ENCODE data around the gene ZSCAN4. TPM values are rescaled to one million over a fixed set of nuclear protein-coding genes. Genes with fewer than 3 reads are reported as not detected.

The ZSCAN4 gene, protein sequence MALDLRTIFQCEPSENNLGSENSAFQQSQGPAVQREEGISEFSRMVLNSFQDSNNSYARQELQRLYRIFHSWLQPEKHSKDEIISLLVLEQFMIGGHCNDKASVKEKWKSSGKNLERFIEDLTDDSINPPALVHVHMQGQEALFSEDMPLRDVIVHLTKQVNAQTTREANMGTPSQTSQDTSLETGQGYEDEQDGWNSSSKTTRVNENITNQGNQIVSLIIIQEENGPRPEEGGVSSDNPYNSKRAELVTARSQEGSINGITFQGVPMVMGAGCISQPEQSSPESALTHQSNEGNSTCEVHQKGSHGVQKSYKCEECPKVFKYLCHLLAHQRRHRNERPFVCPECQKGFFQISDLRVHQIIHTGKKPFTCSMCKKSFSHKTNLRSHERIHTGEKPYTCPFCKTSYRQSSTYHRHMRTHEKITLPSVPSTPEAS
- polyA plus RNA-seq (ENCODE audit: insufficient read length in 4 of 4), result under 1 TPM in 3 of 4 donors, not detected in 1; 0.09 to 0.16 (median 0.11) TPM

DNA sequence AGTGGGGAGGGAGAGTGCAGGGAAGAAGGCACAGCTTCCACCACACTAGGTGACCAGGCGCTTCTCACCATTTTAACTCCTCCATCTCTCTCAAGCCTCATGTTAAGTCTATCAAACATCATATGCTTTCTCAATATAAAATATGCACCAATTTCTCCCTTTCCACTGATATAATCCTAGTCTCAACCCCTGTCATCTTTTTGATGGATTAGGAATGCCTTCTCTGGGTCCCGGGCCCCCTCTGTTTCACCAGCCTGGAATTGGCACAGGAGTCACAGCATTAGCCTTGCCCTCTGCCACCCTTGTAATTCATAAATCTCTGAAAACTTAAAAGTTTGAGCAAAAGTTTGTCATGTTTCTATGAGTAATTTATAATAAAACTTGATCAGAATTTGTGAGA lies at the start of gene ZSCAN4:
TSS of gene ZSCAN4 (plus strand) at position 301 of the 400 bp plus-strand sequence. CDS start 7,211 bp downstream, outside the sequence.
- no peak for DNase-seq (ENCODE audit: low read depth in 4 of 4, low spot score in 2 of 4)

DNA sequence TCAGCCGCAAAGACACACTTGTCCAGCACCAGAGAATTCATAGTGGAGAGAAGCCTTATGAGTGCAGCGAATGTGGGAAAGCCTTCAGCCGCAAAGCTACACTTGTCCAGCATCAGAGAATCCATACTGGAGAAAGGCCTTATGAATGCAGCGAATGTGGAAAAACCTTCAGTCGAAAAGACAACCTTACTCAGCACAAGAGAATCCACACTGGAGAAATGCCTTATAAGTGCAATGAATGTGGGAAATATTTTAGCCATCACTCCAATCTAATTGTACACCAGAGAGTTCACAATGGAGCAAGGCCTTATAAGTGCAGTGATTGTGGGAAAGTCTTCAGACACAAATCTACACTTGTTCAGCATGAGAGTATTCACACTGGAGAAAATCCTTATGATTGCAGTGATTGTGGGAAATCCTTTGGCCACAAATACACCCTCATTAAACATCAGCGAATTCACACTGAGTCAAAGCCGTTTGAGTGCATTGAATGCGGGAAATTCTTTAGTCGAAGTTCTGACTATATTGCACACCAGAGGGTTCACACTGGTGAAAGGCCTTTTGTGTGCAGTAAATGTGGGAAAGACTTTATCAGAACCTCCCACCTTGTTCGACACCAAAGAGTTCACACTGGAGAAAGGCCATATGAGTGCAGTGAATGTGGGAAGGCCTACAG lies 47.9 kb upstream of the ZSCAN4 start:
- DNase-seq (ENCODE audit: low read depth in 4 of 4, low spot score in 2 of 4), result no peak

GRCh38 chr19:57623091-57623490 lies 45.6 kb upstream of the ZSCAN4 start:
- DNase-seq (ENCODE audit: low read depth in 4 of 4, low spot score in 2 of 4), result no peak

DNA sequence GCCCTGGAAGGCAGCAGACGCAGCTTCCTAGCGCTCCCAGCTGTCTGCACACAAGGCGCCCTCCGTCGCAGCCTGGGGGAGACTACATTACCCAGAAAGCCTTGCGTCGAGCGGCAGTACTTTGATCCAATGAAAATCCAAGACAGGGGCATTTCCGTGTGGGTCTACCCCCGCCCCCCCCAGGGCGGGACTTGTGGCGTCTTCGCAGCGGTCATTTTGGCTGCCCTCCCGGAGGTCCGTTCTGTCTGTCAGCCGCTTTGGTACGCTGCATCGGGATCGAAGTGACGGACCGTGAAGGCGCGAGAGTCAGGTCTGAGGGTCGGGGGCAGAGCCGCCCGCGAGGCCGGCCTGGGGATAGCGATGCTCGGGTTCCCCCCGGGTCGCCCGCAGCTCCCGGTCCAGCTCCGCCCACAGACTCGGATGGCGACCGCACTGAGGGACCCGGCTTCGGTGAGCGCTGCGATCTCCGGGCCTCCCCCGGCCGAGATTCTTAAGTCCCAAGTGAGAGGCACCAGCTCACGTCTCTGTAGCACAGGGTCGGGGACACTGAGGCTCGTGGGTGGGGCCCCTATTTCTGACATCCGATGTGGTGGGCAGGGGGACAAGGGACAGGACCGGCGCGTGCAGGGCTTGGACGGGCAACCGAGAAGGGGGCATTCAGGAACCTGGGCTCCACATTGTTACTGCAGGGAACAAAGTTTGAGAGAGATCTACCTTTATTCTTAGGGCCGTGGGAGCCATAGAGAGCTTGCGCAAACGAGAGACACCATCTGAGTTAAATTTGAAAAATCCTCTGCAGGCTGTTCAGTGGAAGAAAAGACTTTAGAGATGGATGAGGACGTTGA lies 35.5 kb upstream of the ZSCAN4 start, which contains the start of gene ZNF211:
TSS of gene ZNF211 (plus strand) at position 182 of the 845 bp plus-strand sequence. CDS start at position 361, 179 bp downstream.
- DNase-seq (ENCODE audit: low read depth in 4 of 4, low spot score in 2 of 4), result peak; percentile 86 to 97 (median 89)

GRCh38 chr19:57633832-57634131 lies 35.0 kb upstream of the ZSCAN4 start:
- DNase-seq (ENCODE audit: low read depth in 4 of 4, low spot score in 2 of 4), result no peak

- DNase-seq (ENCODE audit: low read depth in 4 of 4, low spot score in 2 of 4), result no peak
These were observed 31.4 kb upstream of the ZSCAN4 start for GRCh38 chr19:57637379-57637778.

DNA sequence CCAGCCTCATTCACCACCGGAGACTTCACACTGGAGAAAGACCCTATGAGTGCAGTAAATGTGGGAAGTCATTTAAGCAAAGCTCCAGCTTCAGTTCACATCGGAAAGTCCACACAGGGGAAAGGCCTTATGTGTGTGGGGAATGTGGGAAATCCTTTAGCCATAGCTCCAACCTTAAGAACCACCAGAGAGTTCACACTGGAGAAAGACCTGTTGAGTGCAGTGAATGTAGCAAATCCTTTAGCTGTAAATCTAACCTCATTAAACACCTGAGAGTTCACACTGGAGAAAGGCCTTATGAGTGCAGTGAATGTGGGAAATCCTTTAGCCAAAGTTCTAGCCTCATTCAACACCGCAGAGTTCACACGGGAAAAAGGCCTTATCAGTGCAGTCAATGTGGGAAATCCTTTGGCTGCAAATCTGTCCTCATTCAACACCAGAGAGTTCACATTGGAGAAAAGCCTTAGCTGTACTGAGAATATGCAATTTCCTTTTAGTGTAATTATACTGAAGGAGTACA lies 27.0 kb upstream of the ZSCAN4 start:
- DNase-seq (ENCODE audit: low read depth in 4 of 4, low spot score in 2 of 4), result no peak

- DNase-seq (ENCODE audit: low read depth in 4 of 4, low spot score in 2 of 4), result no peak
These were observed 26.2 kb upstream of the ZSCAN4 start for GRCh38 chr19:57642396-57643046.

DNA sequence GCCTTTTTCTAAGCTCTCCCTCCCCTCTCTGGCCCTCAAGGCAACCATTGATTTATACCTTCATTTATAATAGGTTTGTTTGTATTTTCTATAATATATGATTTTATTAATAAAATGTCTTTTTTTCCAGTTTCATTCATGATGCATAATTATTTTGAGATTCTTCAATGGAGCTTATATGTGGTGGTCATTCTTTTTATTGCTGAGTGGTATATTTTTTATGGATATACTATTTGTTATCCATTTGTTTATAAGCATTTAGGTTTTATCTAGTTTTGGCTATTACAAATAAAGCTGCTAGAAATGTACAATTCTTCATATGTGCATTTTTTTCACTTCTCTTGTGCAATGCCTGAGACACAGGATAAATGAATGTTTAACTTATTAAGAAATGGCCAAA lies 25.0 kb upstream of the ZSCAN4 start:
- no peak for DNase-seq (ENCODE audit: low read depth in 4 of 4, low spot score in 2 of 4)

- DNase-seq (ENCODE audit: low read depth in 4 of 4, low spot score in 2 of 4), result no peak
These were observed 20.3 kb upstream of the ZSCAN4 start for GRCh38 chr19:57648331-57649003.

DNA sequence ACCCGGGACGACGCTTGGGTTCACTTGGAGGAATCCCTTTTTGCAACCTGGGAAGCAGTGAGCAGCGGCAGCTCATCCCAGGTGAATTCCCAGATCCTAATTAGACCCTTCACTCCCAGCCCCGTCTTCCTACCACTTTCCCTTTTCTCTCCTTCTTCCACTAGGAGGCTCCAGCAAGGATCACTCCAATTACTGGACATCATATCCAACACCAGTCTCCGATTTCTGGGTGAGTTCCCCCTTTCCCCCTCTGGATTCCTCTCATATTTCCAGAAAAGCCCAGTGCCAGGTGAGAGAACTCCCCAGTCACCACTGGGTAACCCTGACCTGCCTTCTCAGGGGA lies 17.1 kb upstream of the ZSCAN4 start:
- DNase-seq (ENCODE audit: low read depth in 4 of 4, low spot score in 2 of 4), result no peak

DNA sequence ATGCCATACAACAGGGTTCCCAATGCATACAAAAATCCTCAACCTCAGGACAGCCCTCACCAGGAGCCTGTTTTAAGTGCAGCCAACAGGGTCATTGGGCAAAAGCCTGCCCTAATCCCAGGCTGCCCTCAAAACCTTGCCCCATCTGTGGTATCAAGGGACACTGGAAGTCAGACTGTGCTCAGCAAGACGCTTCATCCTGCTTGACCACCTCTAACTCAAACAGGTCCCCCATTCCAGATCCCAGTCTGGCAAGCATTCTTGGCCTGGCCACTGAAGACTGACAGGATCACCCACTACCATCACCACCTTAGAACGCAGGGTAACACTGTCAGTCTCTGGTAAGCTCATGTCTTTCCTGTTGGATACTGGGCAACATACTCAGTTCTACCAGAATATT lies 15.0 kb upstream of the ZSCAN4 start:
- DNase-seq (ENCODE audit: low read depth in 4 of 4, low spot score in 2 of 4), result no peak

- no peak for DNase-seq (ENCODE audit: low read depth in 4 of 4, low spot score in 2 of 4)
These were observed 13.3 kb upstream of the ZSCAN4 start for GRCh38 chr19:57655443-57655842.

DNA sequence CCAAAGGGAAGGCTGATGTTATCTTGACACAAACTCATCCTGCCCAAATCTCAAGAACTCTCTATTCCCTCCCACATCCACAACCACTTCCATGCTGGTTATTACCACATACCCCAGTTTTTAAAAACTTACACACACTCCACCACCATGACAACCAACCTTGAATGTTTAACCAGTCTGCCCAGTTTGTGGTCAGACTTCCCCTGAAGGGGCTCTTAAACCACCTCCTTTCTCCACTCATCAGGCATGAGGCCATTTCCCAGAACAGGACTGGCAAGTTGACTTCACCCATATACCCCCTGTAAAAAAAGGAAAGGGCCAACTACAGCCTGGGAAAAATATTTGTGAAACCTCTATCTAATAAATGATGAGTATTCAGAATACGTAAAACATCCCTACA lies 12.4 kb upstream of the ZSCAN4 start:
- DNase-seq (ENCODE audit: low read depth in 4 of 4, low spot score in 2 of 4), result no peak

GRCh38 chr19:57664269-57665127 lies 4.2 kb upstream of the ZSCAN4 start:
- DNase-seq (ENCODE audit: low read depth in 4 of 4, low spot score in 2 of 4), result peak in 3 of 4 donors; percentile 46 to 57 (median 53)

DNA sequence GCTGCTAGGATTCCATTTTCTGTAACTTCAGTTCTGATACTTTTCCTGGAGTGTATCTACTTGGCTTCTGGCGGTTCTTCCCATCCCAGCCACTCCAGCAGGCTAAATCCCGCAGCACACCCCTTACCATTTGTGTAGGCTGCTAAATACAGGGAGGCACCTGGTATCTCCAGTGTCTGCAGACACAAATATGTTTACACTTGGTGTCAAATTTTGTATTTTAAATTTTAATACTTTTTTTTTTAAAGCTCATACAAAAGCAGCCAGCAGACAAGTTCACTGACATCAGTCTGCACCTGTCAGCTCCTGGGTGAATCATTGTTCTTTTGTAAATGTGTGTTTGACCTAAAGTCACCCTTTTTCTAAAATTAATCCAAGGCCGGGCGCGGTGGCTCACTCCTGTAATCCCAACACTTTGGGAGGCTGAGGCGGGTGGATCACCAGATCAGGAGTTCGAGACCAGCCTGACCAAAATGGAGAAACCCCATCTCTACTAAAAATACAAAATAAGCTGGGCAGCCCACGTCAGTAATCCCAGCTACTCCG lies 3.4 kb upstream of the ZSCAN4 start:
- DNase-seq (ENCODE audit: low read depth in 4 of 4, low spot score in 2 of 4), result no peak

GRCh38 chr19:57667228-57667627 lies 1.5 kb upstream of the ZSCAN4 start:
- no peak for DNase-seq (ENCODE audit: low read depth in 4 of 4, low spot score in 2 of 4)

DNA sequence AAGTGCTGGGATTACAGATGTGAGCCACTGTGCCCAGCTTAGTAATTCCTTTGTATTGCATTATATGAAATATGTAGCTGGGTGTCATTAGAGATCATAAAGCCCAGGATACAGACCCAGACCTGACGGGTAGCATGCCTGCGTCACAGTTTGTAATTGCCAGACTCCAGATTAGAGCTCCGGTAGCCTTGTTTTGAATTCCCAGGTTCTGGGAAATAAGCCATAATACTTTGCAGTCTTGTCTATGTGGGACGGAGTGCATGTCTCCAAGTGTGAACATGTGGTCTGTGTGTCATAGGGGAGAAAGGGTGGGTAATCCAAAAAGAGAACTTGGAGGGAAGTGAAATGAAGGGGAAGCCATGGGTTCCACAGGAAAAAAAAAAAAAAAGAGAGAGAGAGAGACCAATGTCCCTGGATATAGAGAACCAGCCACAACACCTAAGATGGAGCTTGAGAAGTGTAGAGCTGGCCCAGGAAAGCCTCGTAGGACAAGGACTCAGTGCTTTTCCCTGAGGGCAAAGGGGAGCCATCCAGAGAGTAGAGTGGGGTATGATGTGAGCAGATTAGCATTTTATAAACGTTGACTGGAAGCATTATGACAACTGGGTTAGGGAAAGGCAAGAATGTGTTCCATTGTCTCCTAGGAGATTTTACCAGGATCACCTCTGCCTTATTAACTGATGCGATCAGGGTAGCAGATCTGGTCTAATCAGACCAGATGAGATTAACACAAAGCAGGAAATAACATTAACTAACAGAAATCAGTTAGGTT lies 2.6 kb downstream of the ZSCAN4 start:
- no peak for DNase-seq (ENCODE audit: low read depth in 4 of 4, low spot score in 2 of 4)

Data from left renal cortex interstitium (tissue), 4 donors.